Retinal pigment epithelial cell (primary cell): ENCODE data around the gene SNCG.

Source experiments
- DNase-seq: peaks from one replicate; pipeline ENCODE4 v3.0.0-alpha.2; 2010; ENCODE audit warnings: low read depth
- H3K4me3 ChIP-seq: 2 replicates; pipeline ENCODE4 v1.5.1; 2011; ENCODE audit warnings: mild to moderate bottlenecking, low read length, control low read depth, moderate library complexity
- CTCF ChIP-seq: conservative IDR thresholded peaks from 2 replicates; pipeline ENCODE4 v1.5.1; 2011; ENCODE audit warnings: low read depth, low read length, control low read depth, inconsistent platforms

The SNCG gene

GRCh38 chr10:86958901-86959736 lies 720 bp downstream of the SNCG start:
- TF ChIP-seq CTCF: no peak
- H3K4me3 ChIP-seq: no peak overlapping the region
- no peak for DNase-seq

DNA sequence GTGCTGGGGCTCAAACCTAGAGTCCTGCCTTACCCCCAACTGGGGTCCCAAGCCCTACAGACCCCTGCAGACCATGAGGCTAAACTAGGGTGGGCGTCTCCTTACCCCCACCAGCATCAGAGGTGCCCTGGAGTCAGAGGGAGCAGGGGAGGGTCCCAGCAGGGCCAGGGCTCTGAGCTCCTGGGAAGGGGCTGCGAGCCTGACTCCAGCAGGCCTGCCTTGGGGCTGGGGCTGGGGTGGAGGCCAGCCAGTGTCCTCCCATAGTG lies 1.3 kb downstream of the SNCG start:
- H3K4me3 ChIP-seq: no peak overlapping the region
- no peak for TF ChIP-seq CTCF
- DNase-seq: no peak

DNA sequence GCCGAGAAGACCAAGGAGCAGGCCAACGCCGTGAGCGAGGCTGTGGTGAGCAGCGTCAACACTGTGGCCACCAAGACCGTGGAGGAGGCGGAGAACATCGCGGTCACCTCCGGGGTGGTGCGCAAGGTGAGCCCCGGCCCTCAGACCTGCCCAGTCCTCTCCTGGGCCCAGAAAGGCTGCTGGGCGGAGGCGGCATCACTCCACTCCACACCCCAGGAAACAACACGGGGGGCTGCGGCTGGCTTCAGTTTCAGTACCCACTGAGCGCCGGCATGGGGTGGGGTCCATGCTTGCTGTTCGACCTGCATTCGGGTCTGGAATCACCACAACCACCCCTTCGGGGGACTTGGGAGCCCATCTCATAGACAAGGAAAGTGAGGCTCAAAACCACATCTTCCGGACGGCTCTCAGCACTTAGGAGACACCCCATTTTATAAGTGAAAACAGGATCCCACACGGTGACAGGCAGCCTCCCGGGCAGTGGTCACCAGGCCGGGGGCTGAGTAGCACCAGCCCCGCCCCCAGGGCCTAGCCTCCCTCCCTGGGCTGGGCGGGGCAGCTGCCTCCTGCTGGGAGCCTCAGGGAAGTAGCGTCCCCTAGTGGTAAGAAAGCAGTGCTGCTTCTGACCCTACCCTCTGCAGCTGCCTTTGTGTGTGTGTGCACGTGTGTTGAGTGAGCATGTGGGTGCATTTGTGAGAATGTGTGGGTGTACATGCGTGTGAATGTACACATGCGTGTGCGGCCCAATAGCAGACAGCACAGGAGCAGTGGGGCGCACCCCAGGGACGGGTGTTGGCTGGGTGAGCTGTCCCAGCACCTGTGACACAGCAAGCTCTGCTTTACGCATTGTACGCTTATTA lies 1.8 kb downstream of the SNCG start:
- DNase-seq: no peak
- no peak overlapping the region for H3K4me3 ChIP-seq
- TF ChIP-seq CTCF: peak; percentile 99

DNA sequence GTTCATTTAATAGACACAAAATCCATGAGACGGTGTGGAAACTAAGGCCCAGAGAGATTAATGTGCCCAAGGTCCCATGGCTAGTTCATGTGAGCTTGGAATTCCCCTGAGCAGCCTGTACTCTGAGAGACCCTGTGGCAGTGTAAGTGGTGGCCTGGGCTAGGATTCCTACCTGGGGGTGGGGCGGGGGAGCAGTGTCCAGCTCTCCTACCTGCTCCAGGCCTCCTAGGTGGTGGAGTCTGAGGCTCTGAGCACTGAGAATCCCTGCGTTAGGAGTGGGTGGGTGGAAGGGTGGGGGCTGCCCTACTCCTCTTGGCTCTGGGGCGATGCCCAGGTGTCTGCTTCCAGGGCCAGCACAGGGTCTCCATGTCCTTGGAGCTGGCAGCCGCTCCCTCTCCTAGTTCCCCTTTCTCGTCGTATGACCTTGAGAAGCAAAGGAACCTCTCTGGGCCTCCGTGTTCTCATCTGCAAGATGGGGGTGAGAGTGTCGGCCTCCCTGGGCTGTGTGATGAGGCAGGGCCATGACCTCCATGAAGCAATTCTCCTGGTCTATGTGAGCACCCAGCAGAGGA lies 2.5 kb downstream of the SNCG start:
- H3K4me3 ChIP-seq: no peak overlapping the region
- no peak for TF ChIP-seq CTCF
- DNase-seq: no peak

DNA sequence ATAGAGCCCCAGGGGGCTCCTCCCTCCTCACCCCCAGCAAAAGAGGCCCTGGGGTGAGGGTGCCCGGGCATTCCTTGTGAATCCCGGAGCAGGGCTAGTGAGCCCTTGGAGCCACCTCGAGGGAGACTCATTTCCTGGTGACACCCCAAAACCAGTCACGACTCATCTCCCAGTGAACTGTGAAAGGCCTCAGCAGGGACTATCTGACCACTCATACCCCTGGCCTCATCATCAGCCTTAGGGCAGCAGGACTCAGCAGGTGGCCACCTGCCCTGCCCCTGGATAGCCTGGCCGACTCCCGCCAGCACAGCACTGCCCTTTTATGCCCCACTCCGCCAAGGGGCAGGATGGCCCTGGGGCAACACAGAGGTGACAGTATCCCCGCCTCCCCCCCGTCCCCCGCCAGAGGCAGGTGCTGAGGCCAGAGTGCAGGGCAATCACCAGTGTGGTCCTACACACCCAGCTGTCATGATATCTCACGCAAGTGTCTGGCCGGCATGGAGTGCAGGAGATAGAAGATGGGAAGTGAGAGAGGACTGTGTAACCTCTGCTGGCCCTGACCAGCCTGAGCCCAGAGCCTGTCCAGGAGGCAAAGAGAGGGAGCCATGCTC lies 3.2 kb downstream of the SNCG start:
- no peak for TF ChIP-seq CTCF
- H3K4me3 ChIP-seq: no peak overlapping the region
- DNase-seq: no peak

DNA sequence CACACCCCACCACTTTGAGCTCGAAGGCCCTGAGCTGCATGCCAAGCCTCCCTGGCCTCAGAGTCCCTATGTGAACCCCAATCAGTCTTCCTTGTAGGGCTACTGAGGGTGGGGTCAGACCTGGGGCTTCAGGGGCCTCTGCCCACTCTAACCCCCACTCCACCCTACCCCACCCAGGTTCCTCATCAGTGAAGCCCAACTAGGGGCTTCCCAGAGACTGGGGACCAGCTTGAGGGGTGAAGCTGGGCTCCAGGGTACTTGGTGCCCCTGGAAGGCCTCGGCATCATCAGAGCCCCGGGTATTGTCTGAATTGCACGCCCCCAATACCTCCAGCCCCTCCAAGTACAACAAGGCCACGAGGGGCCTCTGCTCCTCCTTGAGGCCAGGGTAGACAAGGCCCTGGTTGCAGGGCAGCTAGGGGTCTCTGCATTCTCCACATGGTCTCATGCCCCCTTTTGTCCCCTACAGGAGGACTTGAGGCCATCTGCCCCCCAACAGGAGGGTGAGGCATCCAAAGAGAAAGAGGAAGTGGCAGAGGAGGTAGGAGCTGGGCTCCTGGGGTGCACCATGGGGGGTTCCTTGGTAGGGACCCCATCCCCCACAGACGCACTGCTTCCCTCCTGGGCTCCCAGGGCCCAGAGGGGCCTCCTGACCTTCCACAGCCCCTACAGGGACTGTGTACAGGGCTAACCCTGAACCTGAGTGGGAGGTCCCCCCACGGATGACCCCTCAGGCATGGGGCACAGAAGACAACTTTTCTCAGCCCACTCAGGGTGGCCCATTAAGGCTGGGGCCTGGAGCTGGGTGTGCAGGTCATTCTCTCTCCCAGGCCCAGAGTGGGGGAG lies 4.0 kb downstream of the SNCG start:
- TF ChIP-seq CTCF: no peak
- no peak overlapping the region for H3K4me3 ChIP-seq
- DNase-seq: no peak
